ENCODE data around the gene IRF5.

DNA sequence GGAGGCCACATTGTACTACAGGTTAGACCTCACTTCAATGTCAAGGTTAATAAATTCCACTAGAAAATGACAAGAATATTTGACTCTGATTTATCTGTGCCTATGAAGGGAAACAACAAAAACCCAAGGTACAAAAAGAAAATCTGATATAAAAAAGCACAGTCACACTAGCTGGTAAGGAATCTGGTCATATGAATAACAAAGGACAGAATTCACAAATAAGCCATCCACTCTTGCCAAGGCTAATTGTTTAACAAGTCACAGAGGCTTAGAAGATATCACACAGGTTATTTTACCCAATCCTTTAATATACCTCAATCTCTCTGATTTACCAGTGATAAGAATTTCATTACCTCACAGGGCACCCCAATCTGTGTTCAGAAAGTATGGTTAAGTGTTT is 47.9 kb downstream of the IRF5 start:
- TF ChIP-seq, protein P1, sequence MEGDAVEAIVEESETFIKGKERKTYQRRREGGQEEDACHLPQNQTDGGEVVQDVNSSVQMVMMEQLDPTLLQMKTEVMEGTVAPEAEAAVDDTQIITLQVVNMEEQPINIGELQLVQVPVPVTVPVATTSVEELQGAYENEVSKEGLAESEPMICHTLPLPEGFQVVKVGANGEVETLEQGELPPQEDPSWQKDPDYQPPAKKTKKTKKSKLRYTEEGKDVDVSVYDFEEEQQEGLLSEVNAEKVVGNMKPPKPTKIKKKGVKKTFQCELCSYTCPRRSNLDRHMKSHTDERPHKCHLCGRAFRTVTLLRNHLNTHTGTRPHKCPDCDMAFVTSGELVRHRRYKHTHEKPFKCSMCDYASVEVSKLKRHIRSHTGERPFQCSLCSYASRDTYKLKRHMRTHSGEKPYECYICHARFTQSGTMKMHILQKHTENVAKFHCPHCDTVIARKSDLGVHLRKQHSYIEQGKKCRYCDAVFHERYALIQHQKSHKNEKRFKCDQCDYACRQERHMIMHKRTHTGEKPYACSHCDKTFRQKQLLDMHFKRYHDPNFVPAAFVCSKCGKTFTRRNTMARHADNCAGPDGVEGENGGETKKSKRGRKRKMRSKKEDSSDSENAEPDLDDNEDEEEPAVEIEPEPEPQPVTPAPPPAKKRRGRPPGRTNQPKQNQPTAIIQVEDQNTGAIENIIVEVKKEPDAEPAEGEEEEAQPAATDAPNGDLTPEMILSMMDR (IDR thresholded peaks at IDR 0.05; ENCODE audit: low read depth, low read length, poor library complexity, severe bottlenecking), result no peak
- TF ChIP-seq EZH2phosphoT487 (IDR thresholded peaks at IDR 0.05; ENCODE audit: borderline replicate concordance, low read length), result no peak
